Hematopoietic multipotent progenitor cell treated with erythropoietin and hydrocortisone succinate and interleukin-3 and kit ligand, for 15 days (in vitro differentiated cells): ENCODE results near the gene FBXL14.

Source experiments
- DNase-seq: peaks from one replicate; pipeline ENCODE4 v3.0.0-alpha.2; 2015; ENCODE audit warnings: low spot score

Gene FBXL14

GRCh38 chr12:1593174-1594005 is 991 bp downstream of the FBXL14 start:
- DNase-seq = no peak

- DNase-seq = no peak
These were observed 1.8 kb downstream of the FBXL14 start for GRCh38 chr12:1592444-1593173.

- no peak for DNase-seq
These were observed 2.8 kb downstream of the FBXL14 start for GRCh38 chr12:1591543-1591942.

GRCh38 chr12:1591034-1591433 is 3.3 kb downstream of the FBXL14 start:
- no peak for DNase-seq

- DNase-seq = no peak
These were observed 4.0 kb downstream of the FBXL14 start for GRCh38 chr12:1590221-1590979.

GRCh38 chr12:1588575-1588947 is 5.8 kb downstream of the FBXL14 start:
- DNase-seq = no peak

GRCh38 chr12:1587927-1588574 is 6.3 kb downstream of the FBXL14 start:
- no peak for DNase-seq

- DNase-seq = no peak
These were observed 10.1 kb downstream of the FBXL14 start for GRCh38 chr12:1584326-1584725.

- DNase-seq = peak; percentile 76
These were observed 10.8 kb downstream of the FBXL14 start for GRCh38 chr12:1583421-1584078.

GRCh38 chr12:1582709-1583050 is 11.7 kb downstream of the FBXL14 start:
- no peak for DNase-seq

- no peak for DNase-seq
These were observed 12.2 kb downstream of the FBXL14 start for GRCh38 chr12:1581973-1582708.

GRCh38 chr12:1580526-1580925 is 13.9 kb downstream of the FBXL14 start:
- no peak for DNase-seq

- DNase-seq = no peak
These were observed 14.5 kb downstream of the FBXL14 start for GRCh38 chr12:1579651-1580435.

- no peak for DNase-seq
These were observed 17.8 kb downstream of the FBXL14 start for GRCh38 chr12:1576410-1577241.

GRCh38 chr12:1575408-1576401 is 18.7 kb downstream of the FBXL14 start:
- no peak for DNase-seq

GRCh38 chr12:1574865-1575259 is 19.5 kb downstream of the FBXL14 start:
- DNase-seq = no peak

GRCh38 chr12:1573960-1574864 is 20.2 kb downstream of the FBXL14 start:
- no peak for DNase-seq
